ENCODE results near the gene EMX2.
"Not testable (repeated sequence)": the region's sequence is repeated elsewhere in the genome, so short reads cannot be mapped to it uniquely, and the experiment has no call there.

EMX2 gene

GRCh38 chr10:117578999-117579590, 36.5 kb downstream of the EMX2 start:
- in situ Hi-C loops (cut with MboI; ENCODE audit: low pct_unique_long_range_greater_than_20kb, low sequenced_read_pairs) = no loop called here

DNA sequence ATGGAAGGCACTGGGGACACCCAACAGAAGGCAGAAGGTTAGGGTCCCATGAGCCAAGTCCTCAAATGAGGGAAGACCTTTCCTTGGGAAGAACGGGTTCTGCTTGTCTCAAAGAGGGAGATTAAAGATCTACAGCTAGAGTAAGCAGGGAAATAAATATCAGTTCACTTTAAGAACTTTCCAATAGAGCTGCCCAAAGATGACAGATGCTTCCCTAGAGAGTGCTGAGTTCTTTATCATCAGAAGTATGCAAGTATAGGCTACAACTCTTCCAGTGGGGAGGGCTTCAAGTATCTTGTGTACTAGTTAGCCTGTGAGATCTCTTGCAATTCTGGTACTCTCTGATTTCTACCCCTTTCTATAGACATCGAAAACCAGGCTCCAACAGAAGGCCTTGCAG, 39.4 kb downstream of the EMX2 start:
- DNase-seq = no peak
- in situ Hi-C loops (cut with MboI; ENCODE audit: low pct_unique_long_range_greater_than_20kb, low sequenced_read_pairs) = no loop called here

More at GRCh38 chr10:117578999-117579590, 36.5 kb downstream of the EMX2 start:
- DNase-seq = no peak

DNA sequence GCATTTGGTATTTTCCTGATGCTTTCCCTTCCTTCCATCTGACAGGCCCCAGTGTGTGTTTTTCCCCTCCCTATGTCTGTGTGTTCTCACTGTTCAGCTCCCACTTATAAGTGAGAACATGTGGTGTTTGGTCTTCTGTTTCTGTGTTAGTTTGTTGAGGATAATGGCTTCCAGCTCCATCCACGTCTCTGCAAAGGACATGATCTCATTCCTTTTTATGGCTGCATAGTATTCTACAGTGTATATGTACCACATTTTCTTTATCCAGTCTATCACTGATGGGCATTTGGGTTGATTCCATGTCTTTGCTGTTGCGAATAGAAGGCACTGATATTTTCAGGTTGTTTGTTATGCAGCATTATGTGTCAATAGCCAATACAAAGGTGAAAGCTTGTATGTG, 42.3 kb downstream of the EMX2 start:
- DNase-seq; in situ Hi-C loops (cut with MboI; ENCODE audit: low pct_unique_long_range_greater_than_20kb, low sequenced_read_pairs): not testable (repeated sequence)

GRCh38 chr10:117587036-117587435, 44.5 kb downstream of the EMX2 start:
- DNase-seq = no peak
- in situ Hi-C loops (cut with MboI; ENCODE audit: low pct_unique_long_range_greater_than_20kb, low sequenced_read_pairs) = no loop called here

GRCh38 chr10:117590101-117590875, 47.7 kb downstream of the EMX2 start:
- DNase-seq = no peak
- in situ Hi-C loops (cut with MboI; ENCODE audit: low pct_unique_long_range_greater_than_20kb, low sequenced_read_pairs) = no loop called here

DNA sequence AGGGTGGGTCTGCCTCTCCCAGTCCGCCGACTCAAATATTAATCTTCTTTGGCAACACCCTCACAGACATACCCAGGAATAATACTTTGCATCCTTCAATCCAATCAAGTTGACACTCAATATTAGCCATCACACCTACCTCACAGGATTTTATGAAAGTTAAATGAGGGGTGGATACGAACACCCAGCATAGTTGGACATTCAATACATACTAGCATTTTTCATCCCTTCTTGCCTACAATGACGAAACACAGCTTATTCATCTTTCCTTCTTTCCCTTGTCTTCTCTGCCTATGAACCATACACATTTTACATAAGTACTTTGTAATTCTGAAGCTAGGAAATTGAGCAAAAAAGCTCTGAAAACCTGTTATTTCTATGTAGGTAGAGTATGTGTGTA, 48.5 kb downstream of the EMX2 start:
- in situ Hi-C loops (cut with MboI; ENCODE audit: low pct_unique_long_range_greater_than_20kb, low sequenced_read_pairs) = no loop called here

DNA sequence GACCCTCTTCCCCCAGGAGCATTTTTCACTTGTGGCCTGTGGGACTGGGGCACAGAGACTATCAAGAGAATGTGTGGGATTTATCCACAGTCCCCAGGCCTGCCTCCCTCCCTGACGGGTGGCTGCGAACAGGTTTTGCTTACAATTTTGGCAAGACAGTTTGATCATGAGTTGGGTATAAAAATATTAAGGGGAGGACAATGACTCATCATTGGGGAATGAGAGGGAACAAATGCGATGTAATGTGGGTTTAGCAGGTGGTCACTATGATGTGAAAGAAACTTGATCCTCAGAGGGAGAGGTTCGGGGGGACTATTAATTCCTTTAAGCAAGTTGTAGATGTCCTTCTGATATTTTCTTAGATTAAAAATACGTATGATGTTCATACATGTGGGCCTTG, 52.2 kb downstream of the EMX2 start:
- in situ Hi-C loops (cut with MboI; ENCODE audit: low pct_unique_long_range_greater_than_20kb, low sequenced_read_pairs) = no loop called here
- DNase-seq = no peak

More for the DNA sequence above, 48.5 kb downstream of the EMX2 start:
- DNase-seq = no peak

GRCh38 chr10:117596706-117597105, 54.2 kb downstream of the EMX2 start:
- in situ Hi-C loops (cut with MboI; ENCODE audit: low pct_unique_long_range_greater_than_20kb, low sequenced_read_pairs) = no loop called here

DNA sequence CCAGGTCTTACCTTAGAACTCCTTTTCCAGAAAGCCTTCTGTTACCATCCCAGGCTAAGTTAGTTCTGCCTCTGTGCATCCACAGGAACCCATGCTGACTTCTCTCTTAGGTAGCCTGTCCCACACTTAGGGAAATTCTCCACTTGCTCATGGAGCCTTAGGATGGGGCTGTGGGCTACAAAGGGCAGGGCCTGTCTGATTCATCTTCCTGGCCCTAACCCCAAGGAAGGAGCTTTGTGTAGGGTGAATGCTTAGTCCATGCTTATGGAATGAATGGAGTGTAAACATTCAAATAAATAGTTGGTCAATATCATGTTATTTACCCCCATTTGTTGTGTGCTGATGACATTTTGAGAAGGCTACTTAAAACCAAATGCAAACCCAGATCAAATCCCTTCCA, 54.7 kb downstream of the EMX2 start:
- no peak for DNase-seq
- in situ Hi-C loops (cut with MboI; ENCODE audit: low pct_unique_long_range_greater_than_20kb, low sequenced_read_pairs) = no loop called here

More at GRCh38 chr10:117596706-117597105, 54.2 kb downstream of the EMX2 start:
- no peak for DNase-seq
